DMS 273 (cell line): ENCODE results near the gene SESN1.

Source experiments
- DNase-seq: peaks from one replicate; lab custom pipeline; 2025; ENCODE audit not compliant: unreplicated experiment; lab: John Stamatoyannopoulos, UW

Gene SESN1

DNA sequence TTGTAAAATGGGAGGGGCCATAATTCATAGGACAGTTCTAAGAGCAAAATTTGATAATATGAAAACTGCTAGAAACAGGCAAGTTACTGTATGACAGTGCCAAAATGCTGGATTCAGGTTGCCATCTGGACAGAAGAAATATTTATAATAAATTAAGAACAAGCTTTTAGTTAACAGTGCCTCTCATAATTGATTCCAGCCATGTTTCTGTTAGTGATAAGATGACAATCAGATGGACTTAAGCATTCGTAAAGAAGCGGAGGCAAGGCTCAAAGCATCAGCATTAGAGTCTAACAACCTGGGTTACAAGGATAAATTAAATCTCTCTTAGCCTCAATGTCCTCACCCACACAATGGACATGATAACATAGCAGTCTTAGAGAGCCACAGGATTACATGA, 61.0 kb downstream of the SESN1 start:
- DNase-seq: no peak

DNA sequence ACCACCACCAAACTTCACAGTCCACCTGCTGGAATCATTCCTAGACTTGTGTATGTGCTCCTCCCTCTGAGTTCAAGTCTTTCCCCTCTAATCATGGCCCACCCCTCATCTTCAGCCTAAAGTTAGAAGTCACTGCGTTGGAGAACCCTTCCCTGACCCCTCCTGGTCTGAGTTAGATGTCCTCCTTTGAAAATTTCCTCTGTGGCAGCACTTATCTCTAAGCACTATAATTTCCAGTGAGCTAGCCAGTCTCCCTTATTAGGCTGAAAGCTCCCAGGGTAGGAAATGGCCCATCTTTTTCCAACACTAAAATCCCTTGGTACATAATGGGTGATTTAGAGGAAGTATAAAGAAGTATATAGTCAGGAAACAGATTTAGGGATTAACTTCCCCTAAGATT, 63.2 kb downstream of the SESN1 start:
- no peak for DNase-seq

DNA sequence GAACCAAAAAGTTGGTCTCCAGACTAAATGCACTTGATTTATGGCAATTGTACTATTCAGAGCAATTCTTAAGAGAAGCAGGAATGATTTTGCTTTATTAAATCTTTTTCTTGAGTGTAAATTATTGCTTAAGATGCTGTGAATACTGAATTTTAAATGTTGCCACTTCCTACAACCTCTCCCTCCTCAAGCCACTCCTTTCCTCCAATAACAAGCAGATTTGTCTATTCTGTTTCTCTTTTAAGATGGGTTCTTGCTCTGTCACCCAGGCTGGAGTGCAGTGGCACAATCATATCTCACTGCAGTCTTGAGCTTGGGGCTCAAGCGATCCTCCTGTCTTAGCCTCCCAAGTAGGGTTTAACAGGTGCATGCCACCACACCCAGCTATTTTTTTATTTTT, 65.3 kb downstream of the SESN1 start:
- no peak for DNase-seq

DNA sequence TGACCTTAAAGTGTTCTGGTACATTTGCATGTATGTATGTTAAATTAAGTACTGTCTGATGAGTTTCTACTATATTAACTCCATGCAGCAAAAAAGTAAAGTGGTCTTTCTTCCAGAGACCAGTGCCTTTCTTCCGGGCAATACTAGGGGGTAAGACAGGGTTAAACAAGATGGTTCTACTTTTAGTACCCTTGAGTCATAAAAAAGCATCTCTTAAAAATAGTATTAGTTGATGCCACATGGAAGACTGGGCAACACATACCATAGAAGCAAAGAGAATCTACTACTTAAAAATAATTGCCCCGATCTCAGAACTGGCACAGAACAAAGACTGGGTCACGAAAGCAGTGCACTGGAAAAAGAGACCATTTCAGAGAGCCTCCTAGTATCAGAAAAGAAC, 66.2 kb downstream of the SESN1 start:
- no peak for DNase-seq

DNA sequence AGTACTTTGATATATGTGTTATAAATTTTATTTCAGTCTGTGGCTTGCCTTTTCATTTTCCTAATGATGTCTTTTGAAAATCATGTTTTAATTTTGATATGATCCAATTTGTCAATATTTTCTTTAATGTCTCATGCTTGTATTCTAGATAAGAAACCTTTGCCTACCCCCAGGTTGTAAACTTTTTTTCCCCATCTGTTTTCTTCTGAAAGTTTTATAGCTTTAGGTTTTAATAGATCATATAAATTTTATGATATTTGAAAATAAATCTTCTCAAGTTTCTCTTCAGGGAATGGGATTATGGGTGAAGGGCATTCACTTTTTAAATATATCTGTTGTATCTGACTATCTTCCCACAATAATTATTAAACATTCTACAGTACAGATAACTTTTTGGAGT, 66.7 kb downstream of the SESN1 start:
- DNase-seq: no peak

DNA sequence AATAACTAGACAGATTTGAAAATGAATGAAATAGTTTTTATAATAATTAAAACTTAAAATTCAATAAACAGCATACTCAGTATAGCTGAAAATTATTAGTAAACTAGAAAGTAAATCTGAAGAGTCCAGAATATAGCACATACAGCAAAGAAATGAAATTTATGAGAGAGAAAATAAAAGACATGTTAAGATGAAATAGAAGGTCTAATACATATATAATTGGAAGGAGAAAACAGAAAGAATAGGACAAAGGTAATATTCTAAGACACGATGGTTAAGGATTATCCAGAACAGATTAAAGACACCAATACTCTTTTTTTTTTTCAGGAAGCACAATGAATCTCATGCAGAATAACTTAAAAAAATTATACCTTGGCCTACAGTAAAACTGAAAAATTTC, 69.0 kb downstream of the SESN1 start:
- no peak for DNase-seq

DNA sequence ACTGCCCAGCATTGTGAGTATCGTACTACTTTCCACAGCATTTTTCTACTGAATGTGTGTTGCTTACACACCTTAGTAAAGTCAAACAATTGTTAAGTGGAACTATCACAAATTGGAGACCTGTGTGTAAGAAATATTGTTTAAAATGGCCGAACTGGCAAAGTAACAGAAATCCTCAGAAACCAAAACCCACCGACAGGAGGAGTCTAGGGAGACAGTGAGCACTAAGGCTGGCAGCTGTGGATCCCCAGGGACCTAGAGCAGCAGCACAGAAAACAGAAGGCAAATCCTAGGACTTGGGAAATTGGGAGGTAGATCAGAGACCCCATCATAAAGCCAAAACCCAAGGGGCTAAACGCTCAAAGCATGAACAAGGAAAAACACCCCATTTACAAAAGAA, 69.9 kb downstream of the SESN1 start:
- peak; percentile 54 for DNase-seq

DNA sequence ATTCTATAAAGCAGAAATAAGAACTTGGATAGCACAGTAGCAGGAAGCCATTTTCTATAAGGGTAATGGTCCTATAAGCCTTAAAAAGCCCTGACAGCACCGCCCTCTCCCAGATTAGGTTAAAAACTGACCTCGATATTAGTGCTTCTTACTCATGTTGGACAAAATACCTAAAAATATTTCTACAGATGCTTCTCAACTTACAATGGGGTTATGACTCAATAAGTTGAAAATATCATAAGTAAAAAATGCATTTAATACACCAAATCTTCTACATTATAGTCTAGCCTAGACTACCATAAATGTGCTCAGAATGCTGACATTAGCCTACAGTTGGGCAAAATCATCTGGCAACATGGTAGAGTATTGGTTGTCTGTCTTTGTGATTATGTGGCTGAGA, 70.3 kb downstream of the SESN1 start:
- DNase-seq: no peak

DNA sequence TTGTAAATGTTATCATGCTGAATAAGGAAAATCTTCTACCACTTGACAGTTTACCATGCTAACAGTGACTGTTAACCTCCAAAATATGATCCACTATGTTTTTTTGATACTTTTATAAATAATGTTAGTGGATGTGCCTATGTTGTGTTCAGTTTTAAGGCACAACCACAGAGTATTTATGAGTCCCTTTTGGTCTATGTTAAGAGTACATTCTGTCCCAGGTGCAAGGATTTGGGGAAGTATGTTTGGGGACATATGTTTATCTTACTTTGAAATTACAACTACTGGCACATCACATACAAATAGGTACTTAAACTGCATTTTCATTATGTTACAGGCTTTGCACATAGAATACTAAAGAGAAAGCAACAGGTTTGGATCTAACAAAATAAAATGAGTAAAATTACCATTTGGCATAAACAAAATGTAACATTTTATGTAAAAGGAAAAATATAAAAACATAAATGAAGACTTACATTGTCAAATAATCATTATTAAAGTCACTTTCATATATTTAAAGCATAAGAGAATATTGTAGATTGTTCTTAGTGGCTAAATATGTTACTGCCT, 71.2 kb downstream of the SESN1 start:
- DNase-seq: no peak

DNA sequence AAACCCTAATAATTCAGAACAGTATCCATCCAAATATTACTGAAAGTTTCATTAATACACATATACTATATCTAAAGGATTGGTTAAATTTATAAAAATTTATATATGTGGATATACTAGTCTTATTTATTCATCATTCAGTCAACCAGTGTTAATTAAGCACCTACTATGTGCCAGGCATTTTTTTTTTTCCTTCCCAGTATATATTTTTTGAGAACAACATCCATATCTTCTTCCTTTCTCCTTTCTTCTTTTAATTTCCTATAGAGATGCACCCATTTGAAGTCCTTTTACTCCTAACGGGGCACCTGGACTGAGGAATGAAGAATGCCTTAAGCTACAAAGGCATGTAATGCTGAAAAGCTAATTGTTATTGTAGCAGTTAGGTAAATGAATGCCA, 72.8 kb downstream of the SESN1 start:
- no peak for DNase-seq

DNA sequence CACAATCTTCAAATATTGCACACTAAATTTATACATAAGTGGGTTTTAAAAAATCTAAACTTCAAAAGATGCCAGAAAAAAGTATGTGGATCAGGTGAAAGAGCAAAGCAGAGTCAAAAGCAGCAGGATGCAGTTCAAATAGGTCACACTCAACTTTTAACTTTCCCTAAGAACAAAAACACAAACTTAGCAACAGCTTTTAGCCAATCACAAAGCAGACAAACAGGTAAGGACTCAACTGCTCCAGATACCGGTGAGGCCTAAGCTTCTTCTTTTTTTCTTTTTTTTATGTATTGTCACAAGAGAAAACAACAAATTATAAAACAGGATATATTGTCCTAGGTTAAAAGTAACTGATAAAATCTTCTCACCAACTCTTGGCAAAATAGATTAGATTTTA, 74.7 kb downstream of the SESN1 start:
- DNase-seq: no peak

DNA sequence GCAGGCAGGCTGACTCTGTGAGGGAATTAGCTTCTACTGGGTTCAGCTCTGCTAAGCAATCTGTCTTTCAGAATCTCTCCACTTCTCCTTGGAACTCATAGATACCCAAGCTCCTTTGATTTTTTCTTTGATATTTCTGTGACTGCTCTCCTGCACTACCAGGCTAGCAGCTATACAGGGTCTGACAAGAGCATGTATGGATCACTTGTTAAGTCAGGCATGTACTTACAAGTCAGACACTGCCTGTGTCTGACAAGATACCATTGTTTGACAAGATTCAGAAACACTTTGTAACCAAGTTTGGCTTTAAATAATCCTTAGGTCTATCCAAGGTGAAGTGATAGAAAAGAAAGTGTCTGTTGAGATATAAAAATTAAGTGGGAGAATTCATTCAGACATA, 79.5 kb downstream of the SESN1 start:
- peak; percentile 19 for DNase-seq

DNA sequence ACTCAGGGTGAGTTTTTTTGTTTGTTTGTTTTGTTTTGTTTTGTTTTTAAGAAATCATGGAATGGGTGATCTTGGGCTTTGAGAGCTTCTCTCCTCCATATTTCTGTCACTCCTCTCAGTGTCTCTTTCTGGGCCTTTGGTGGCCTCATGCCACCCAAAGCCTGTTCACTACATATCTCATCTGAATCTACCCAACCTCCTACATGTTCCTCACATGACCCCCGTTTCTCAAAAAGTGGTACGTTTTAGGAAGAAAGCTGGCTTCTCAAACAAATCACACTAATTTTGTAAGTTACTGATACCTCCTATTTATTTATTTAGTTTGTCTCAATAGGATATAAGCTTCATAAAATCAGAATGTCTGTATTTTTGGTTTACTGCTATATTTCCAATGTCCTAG, 80.0 kb downstream of the SESN1 start:
- DNase-seq: no peak

DNA sequence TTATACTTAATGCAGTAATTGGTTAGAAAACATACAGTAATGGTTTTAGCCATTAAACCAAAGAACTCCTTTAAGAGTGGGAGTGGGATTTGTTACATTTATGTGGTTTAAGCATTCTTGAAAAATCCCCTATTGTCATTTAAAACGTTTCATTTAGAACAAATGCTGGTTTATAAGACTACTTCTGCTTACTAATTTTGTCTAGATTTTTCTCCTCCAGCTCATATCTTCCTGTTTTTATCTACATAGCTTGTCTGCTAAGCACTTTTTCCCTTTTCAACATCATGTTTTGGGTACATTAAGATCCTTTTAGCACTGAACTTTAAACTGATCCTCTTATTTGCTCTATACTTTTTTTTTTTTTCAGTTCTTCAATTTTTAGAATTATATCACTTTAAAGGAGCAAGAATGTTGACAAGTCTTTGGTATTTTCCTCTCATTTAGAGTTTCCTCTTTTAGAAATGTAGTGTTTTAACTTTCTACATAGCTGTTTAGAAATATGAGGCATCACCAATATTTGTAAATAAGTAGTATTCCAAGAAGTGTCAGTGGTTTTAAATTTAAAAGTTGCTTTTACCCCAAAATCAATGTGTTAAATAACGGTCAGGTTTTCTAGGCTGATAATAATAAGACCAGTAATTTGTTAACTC, 80.9 kb downstream of the SESN1 start:
- DNase-seq: no peak

DNA sequence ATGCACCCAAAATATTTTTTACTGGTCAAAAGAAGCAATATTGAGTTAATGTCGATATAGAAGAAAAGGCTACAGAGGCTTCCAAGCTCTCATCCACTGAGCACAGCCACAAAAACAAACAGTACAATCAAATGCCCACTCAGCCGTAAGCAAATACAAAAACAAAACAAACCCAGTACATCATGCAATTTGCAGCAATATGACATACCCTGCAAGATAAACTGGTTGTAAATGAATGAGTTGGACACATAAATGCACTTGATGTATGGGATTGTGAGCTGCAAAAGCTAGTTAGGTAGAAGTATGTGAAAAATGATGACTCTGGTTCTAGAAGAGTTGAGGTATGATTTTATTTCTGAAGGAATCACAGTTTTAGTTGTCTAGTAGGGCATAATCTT, 83.9 kb downstream of the SESN1 start:
- no peak for DNase-seq

DNA sequence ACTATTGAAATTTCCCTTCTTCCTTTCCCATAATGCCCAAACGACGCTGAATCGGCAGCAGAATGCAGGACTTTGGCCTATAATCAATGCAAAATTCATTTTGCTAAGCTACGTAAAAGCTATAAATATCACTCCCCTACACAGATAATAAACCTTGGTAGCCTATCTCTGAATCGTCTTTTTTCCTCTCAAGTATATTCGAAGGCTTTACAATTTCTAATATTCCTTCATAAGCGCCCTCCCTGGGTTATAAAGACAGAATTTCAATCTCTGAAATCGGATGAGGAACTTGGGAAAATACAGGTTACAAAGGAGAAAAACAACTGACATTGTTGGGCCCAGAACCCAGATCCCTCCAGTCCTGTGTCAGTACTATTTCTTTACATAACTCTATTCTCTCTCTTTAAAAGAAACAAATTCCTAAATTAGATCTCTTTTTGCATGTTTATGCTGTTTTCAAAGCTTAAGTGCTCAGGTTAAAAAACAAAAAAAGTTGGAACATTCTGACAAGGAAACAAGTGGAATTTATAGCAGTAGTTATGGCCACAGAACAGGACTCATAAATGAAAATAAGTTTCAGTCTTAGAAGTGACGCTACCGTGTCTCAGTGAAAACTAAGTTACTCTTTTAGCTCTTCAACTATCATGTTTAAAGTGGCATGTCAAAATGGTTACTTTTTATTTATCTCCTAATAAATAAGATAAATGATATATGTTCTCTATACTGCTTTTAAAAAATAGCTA, 84.5 kb downstream of the SESN1 start:
- DNase-seq: no peak

DNA sequence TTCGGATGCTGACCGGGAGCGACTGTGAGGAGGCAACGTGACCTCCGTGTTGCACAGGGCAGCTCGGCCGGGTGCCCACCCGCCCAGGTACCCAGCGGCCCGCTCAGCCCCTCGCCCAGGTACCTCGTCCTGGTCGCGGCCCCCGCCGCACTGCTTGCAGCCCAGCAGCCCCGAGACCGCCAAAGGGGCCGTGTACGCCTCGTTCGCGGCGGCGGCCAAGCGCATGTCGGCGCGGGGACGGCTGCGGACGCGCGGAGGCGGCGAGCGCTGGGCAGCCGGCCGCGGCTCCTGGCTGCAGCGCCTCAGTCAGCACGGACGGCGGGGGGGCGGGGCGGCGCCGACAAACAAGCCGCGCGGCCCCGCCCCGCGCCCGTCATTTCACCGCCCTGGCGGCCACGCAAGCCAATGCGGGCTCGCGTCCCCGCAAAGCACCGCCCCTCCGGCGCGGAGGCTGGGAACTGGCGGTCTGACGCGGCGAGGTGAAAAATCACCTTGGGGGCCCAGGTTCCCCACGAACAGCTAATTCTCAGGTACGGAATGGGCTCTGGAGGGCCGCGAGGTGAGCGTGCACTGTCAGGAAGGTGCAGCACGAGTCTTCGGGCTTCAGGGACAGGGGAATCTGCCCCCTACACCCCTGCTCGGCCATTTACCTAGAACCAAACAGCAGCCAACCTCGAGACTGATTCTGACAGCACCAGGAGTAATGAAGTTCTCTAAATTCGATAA, 85.2 kb downstream of the SESN1 start:
- DNase-seq: peak; percentile 98

DNA sequence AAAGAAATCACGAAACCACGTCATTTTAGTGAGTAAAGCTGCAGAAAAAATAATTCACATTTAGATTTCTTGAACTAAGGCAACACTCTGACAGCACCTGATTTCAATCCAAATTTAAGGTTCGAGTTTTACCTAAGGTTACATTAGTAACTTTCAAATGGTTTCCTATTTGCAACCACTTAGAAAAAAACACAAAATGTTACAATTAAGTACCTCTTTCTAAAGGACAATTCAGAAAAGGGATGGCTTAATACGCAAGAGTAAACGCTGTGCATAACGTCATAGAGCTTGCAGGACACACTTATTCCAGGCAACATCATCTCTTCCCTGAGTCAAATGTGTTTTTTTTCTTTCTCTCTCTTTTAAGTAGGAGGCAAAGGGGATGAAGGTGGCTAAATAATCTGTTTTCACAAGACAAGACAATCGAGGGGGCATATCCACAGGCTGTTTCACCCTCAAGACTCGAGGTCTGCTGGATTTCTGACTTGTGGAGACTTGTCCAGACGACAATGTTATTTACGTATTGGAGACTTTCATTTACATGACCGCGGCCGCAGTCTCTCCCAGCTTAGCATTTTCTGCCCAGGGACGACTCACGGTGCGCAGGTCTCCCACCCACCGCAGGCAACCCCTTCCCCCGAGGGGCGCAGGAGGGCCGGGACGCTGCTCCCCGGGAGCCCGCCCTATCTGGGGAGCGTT, 86.0 kb downstream of the SESN1 start:
- peak; percentile 84 for DNase-seq

DNA sequence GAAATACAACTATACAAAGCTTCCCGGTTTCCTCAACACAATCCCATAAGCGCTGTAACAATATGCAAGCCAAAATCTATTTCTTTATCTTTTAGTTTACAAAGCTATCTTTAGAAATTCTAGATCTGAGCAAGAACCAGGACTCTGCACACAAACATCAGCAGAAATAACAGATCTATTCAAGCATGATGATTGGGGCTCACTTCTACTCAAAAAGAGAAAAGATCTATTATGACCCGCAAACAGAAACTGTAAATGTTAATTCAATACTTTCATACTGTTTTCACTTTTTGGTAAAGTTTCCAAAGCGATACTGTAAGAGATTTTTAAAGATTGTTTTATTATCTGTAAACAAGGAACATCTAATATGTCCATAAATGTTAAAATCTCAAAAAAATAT, 86.6 kb downstream of the SESN1 start:
- peak; percentile 32 for DNase-seq

DNA sequence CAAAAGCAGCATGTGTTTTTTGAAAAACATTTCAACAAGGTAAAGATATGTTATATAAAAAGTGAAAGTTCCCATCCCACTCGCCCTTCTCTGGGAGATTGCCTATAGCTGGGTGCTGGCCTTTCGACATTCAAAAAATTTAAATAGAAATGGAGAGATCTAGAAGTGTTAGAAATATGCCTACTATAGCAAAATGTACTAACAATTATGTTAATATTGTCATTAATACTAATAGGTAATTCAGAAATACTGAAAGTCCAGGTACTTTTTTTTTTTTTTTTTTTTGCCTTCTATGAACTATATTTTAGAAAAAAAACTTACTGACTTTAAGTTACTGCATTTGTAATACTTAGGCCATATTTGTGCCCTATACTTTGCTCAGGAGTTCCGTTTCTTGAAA, 87.1 kb downstream of the SESN1 start:
- no peak for DNase-seq

DNA sequence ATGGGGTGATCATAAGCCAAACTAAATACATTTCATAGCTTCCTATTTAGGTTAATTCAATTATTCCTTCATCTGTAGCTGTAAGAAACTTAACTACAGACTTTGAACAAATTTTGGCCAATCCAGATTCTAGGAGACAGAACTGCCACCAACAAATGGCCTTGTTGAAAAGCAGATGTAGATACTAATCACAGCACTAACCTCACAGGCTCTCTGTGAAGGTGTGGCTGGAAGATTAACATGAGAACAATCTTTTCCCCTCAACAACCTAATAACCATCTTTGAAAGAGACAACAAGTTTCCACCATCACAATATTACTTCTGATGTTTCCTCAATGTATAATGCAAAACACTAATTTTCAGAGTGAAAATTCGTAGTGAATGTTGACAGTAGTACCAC, 87.8 kb downstream of the SESN1 start:
- peak; percentile 9 for DNase-seq
